GM18951 (cell line): ENCODE data around the gene PMM1.
"Not testable (repeated sequence)": the region's sequence is repeated elsewhere in the genome, so short reads cannot be mapped to it uniquely, and the experiment has no call there.

Experiments used
- POLR2A ChIP-seq: IDR thresholded peaks from 4 replicates; pipeline ENCODE4 v1.6.1; 2011; ENCODE audit warnings: mild to moderate bottlenecking; ENCODE audit not compliant: insufficient read length, insufficient read depth; ENCODE audit errors: extremely low read depth
- in situ Hi-C: fragments of 300-500 bp; cut with MboI; formaldehyde crosslinking; loops from one replicate; pipeline ENCODE4 v1.12.0; 2022; ENCODE audit warnings: low sequenced_read_pairs, mixed read lengths, inconsistent platforms; ENCODE audit not compliant: unreplicated experiment

PMM1 gene

GRCh38 chr22:41582694-41583093 is 6.9 kb downstream of the PMM1 start:
- no peak for TF ChIP-seq POLR2A
- in situ Hi-C loops, result no loop called here

GRCh38 chr22:41579997-41580355 is 9.7 kb downstream of the PMM1 start:
- TF ChIP-seq POLR2A, result no peak
- in situ Hi-C loops, result no loop called here

GRCh38 chr22:41579297-41579996 is 10.2 kb downstream of the PMM1 start:
- no peak for TF ChIP-seq POLR2A
- in situ Hi-C loops, result no loop called here

GRCh38 chr22:41578818-41579217 is 10.8 kb downstream of the PMM1 start:
- in situ Hi-C loops, result no loop called here
- no peak for TF ChIP-seq POLR2A

GRCh38 chr22:41578114-41578513 is 11.5 kb downstream of the PMM1 start:
- in situ Hi-C loops, result no loop called here
- no peak for TF ChIP-seq POLR2A

- in situ Hi-C loops, result no loop called here
These were observed 12.8 kb downstream of the PMM1 start for GRCh38 chr22:41576877-41577276.

GRCh38 chr22:41575533-41575932 is 14.1 kb downstream of the PMM1 start:
- in situ Hi-C loops, result no loop called here

More at GRCh38 chr22:41576877-41577276, 12.8 kb downstream of the PMM1 start:
- TF ChIP-seq POLR2A, result no peak

GRCh38 chr22:41574847-41575381 is 14.7 kb downstream of the PMM1 start:
- TF ChIP-seq POLR2A, result no peak
- in situ Hi-C loops, result no loop called here

More at GRCh38 chr22:41575533-41575932, 14.1 kb downstream of the PMM1 start:
- no peak for TF ChIP-seq POLR2A

- no peak for TF ChIP-seq POLR2A
- in situ Hi-C loops, result no loop called here
These were observed 16.0 kb downstream of the PMM1 start for GRCh38 chr22:41573677-41574076.

GRCh38 chr22:41572305-41572704 is 17.3 kb downstream of the PMM1 start:
- in situ Hi-C loops, result not testable (repeated sequence)

- no peak for TF ChIP-seq POLR2A
- in situ Hi-C loops, result no loop called here
These were observed 17.9 kb downstream of the PMM1 start for GRCh38 chr22:41571786-41572185.

GRCh38 chr22:41570221-41570620 is 19.4 kb downstream of the PMM1 start:
- in situ Hi-C loops, result no loop called here

GRCh38 chr22:41568811-41569210 is 20.8 kb downstream of the PMM1 start:
- in situ Hi-C loops, result no loop called here
- no peak for TF ChIP-seq POLR2A

More at GRCh38 chr22:41570221-41570620, 19.4 kb downstream of the PMM1 start:
- no peak for TF ChIP-seq POLR2A

GRCh38 chr22:41567512-41567768 is 22.2 kb downstream of the PMM1 start:
- no peak for TF ChIP-seq POLR2A
- in situ Hi-C loops, result no loop called here
